K562 (cell line): ENCODE results near the gene EGFL7. TPM values are rescaled to one million over a fixed set of nuclear protein-coding genes. Genes with fewer than 3 reads are reported as not detected.

Source experiments
- ATAC-seq: fragments of 200-7000 bp; cut with Tn5 transposase; 3 replicates; pipeline ENCODE4 v1.9.1; 2020; ENCODE audit warnings: moderate library complexity
- BruUV-seq: library from RNA; stranded (reverse); fragments of 400-500 nt; replicated peaks from 2 replicates; lab custom pipeline; 2021; lab: Mats Ljungman, UMichigan
- CTCF ChIA-PET: fragments of 300-600 bp; formaldehyde crosslinking; extraction: SDS; loops from one replicate; lab custom pipeline; 2021; ENCODE audit warnings: low intra/inter-chr PET ratio; lab: Yijun Ruan, JAX
- POLR2A ChIA-PET: fragments of 300-600, 350-650 bp; sonication (Branson Sonifier 250); formaldehyde crosslinking; extraction: SDS; loops from one replicate; lab custom pipeline; 2021; ENCODE audit warnings: antibody characterized with exemption, inconsistent platforms; lab: Yijun Ruan, JAX
- DNase-seq, 4 experiments: peaks; one replicate each; pipeline versions ENCODE4 v3.0.0 to v3.0.0-alpha.2; 2011 to 2018; ENCODE audit warnings: low spot score in 3 of 4, mixed read lengths in 3 of 4; ENCODE audit errors: extremely low read depth in 1 of 4
- FAIRE-seq: peaks from 2 replicates; lab custom pipeline; 2011; peaks lifted over from hg19 to GRCh38; lab: Jason Lieb, UNC
- H2AFZ ChIP-seq: 2 replicates; pipeline ENCODE4 v1.6.0; 2011; ENCODE audit warnings: low read depth, low read length, control low read depth, inconsistent platforms
- H3K27ac ChIP-seq: fragments of 200-600 bp; 3 replicates; pipeline ENCODE4 v1.8.0; 2011; ENCODE audit warnings: low read depth, mild to moderate bottlenecking, control low read depth, inconsistent platforms, low read length, moderate library complexity, mixed read lengths; ENCODE audit errors: extremely low read depth
- H3K27me3 ChIP-seq, 2 experiments: fragments of 300-600 bp in 1 of 2; 2 replicates in 1 of 2; 3 replicates in 1 of 2; pipeline versions ENCODE4 v1.6.0 to v1.8.0; 2011; ENCODE audit warnings: inconsistent platforms in 2 of 2, low read length in 2 of 2, mild to moderate bottlenecking in 1 of 2, mixed read lengths in 1 of 2, moderate library complexity in 1 of 2; ENCODE audit not compliant: control insufficient read depth in 2 of 2, insufficient read depth in 2 of 2
- H3K36me3 ChIP-seq: fragments of 300-600 bp; 3 replicates; pipeline ENCODE4 v1.8.0; 2011; ENCODE audit warnings: mild to moderate bottlenecking, low read length, inconsistent platforms; ENCODE audit not compliant: control insufficient read depth, insufficient read depth
- H3K4me1 ChIP-seq, 2 experiments: fragments of 200-600 bp in 1 of 2; replicated peaks in 1 of 2; 2 replicates in 1 of 2; 3 replicates in 1 of 2; pipeline versions ENCODE4 v1.5.1 to v1.8.0; 2011; ENCODE audit warnings: inconsistent platforms in 2 of 2, low read length in 2 of 2, mild to moderate bottlenecking in 1 of 2, mixed read lengths in 1 of 2, moderate library complexity in 1 of 2; ENCODE audit not compliant: control insufficient read depth in 2 of 2, insufficient read depth in 2 of 2
- H3K4me2 ChIP-seq: 2 replicates; pipeline ENCODE4 v1.6.1; 2011; ENCODE audit warnings: low read length, control low read depth, inconsistent platforms, mixed read lengths; ENCODE audit not compliant: insufficient read depth
- H3K4me3 ChIP-seq: fragments of 200-600 bp; sonication (generic), shearing (Covaris generic); 2 replicates; pipeline ENCODE4 v1.5.1; 2016; ENCODE audit warnings: control low read depth, inconsistent platforms
- H3K79me2 ChIP-seq: fragments of 200-600 bp; 3 replicates; pipeline ENCODE4 v1.8.0; 2011; ENCODE audit warnings: low read length, inconsistent platforms; ENCODE audit not compliant: control insufficient read depth, insufficient read depth
- H3K9ac ChIP-seq, 2 experiments: 2 replicates each; pipeline versions ENCODE4 v1.6.0 to v1.6.1; 2011; ENCODE audit warnings: low read depth in 2 of 2, low read length in 2 of 2, control low read depth in 1 of 2, inconsistent platforms in 1 of 2, mild to moderate bottlenecking in 1 of 2, mixed read lengths in 1 of 2; ENCODE audit not compliant: insufficient read depth in 1 of 2
- H3K9me1 ChIP-seq: one replicate; pipeline ENCODE4 v1.6.0; 2011; ENCODE audit warnings: inconsistent platforms, mild to moderate bottlenecking, low read length, moderate library complexity; ENCODE audit not compliant: control insufficient read depth, insufficient read depth
- H3K9me3 ChIP-seq: replicated peaks from 2 replicates; pipeline ENCODE4 v1.5.1; 2011; ENCODE audit warnings: low read depth, low read length, inconsistent platforms; ENCODE audit not compliant: control insufficient read depth, insufficient read depth
- H4K20me1 ChIP-seq: replicated peaks from 2 replicates; pipeline ENCODE4 v1.6.1; 2011; ENCODE audit warnings: low read length, inconsistent platforms, mixed read lengths; ENCODE audit not compliant: control insufficient read depth, insufficient read depth
- ATF1 ChIP-seq, 2 experiments: fragments of 450-650 bp in 1 of 2; IDR thresholded peaks; 2 replicates each; pipeline ENCODE4 v1.6.1; 2016; ENCODE audit warnings: missing compliant biosample characterization in 1 of 2, missing genetic modification characterization in 1 of 2
- BCL6 ChIP-seq: fragments of 250-450 bp; sonication (Bioruptor Pico); IDR thresholded peaks from 2 replicates; pipeline ENCODE4 v1.4.0; 2020
- BCOR ChIP-seq: fragments of 450-650 bp; IDR thresholded peaks from 2 replicates; pipeline ENCODE4 v1.6.1; 2016
- CBX1 ChIP-seq: sonication (generic); IDR thresholded peaks from 2 replicates; pipeline ENCODE4 v1.6.1; 2016; ENCODE audit warnings: antibody characterized with exemption, low read depth, mild to moderate bottlenecking
- HMG20A ChIP-seq: fragments of 450-650 bp; formaldehyde crosslinking; conservative IDR thresholded peaks from 2 replicates; pipeline ENCODE4 v1.4.0; 2020; ENCODE audit warnings: mild to moderate bottlenecking, mixed read lengths
- NFYB ChIP-seq: IDR thresholded peaks from 2 replicates; pipeline ENCODE4 v1.6.1; 2011; ENCODE audit warnings: mild to moderate bottlenecking, moderate library complexity; ENCODE audit not compliant: insufficient read length; ENCODE audit errors: extremely low read depth
- PHTF2 ChIP-seq: fragments of 250-450 bp; sonication (Bioruptor Pico); IDR thresholded peaks from 2 replicates; pipeline ENCODE4 v1.5.0; 2021; ENCODE audit warnings: mild to moderate bottlenecking
- PKNOX1 ChIP-seq: fragments of 450-650 bp; IDR thresholded peaks from 2 replicates; pipeline ENCODE4 v1.6.1; 2016
- RNF2 ChIP-seq: sonication (generic); IDR thresholded peaks from 2 replicates; pipeline ENCODE4 v1.6.1; 2016
- SMARCA5 ChIP-seq: fragments of 450-650 bp; IDR thresholded peaks from 2 replicates; pipeline ENCODE4 v1.6.1; 2016
- ZNF282 ChIP-seq: sonication (generic); formaldehyde crosslinking; IDR thresholded peaks from 2 replicates; pipeline ENCODE4 v1.8.1; 2023; ENCODE audit warnings: missing genetic modification reagents
- ZZZ3 ChIP-seq: fragments of 450-650 bp; IDR thresholded peaks from 2 replicates; pipeline ENCODE4 v1.6.1; 2016; ENCODE audit warnings: antibody characterized with exemption, mild to moderate bottlenecking, moderate library complexity
- WGBS: fragments of 100-300 bp; shearing (Covaris generic); methylation state at CpG from one replicate; pipeline ENCODE4 v1.1.6; 2016; ENCODE audit warnings: low coverage, mixed read lengths; ENCODE audit not compliant: insufficient coverage; ENCODE audit errors: missing lambda C conversion rate; 5-methylcytosine and 5-hydroxymethylcytosine counted together
- in situ Hi-C: fragments of 300-500 bp; cut with MboI; formaldehyde crosslinking; loops from 4 replicates; pipeline ENCODE4 v1.15.0; 2018; ENCODE audit warnings: inconsistent platforms, mixed read lengths
- intact Hi-C: fragments of 100-400 bp; cut with micrococcal nuclease; formaldehyde crosslinking; loops from 2 replicates; pipeline ENCODE4 v1.14.2; 2022
- polyA plus RNA-seq, 8 experiments: library from polyadenylated mRNA; depleted of rRNA in 4 of 8; stranded (reverse) in 5 of 8; unstranded in 3 of 8; fragments of >200 nt; fragmentation: Nextera tagmentation in 2 of 8; fragmentation: Illumina TruSeq in 1 of 8; extraction: Ambion mirVana in 2 of 8; extraction: Trizol in 1 of 8; gene quantifications; 2 replicates each; pipeline versions ENCODE4 v1.2.1 to v1.2.3, GENCODE V29; 2011 to 2014; ENCODE audit warnings: inconsistent platforms in 1 of 8, missing spikeins in 1 of 8
- total RNA-seq, 7 experiments: library from RNA; depleted of rRNA in 6 of 7; stranded (reverse); fragments of >200 nt in 6 of 7; fragmentation: Illumina TruSeq in 2 of 7; extraction: Trizol in 2 of 7; gene quantifications; 2 replicates each; pipeline versions ENCODE4 v1.2.1 to v1.2.3, GENCODE V29; 2011 to 2021; ENCODE audit warnings: low replicate concordance in 1 of 7
- TF ChIP-seq, protein P1 (sequence below), 2 experiments: IDR thresholded peaks; 2 replicates each; pipeline ENCODE4 v1.6.1; 2012; ENCODE audit warnings: improper control_type of control experiment in 2 of 2, low read depth in 2 of 2, low read length in 2 of 2, borderline replicate concordance in 1 of 2
- TF ChIP-seq, protein P2 (sequence below): sonication (generic); formaldehyde crosslinking; IDR thresholded peaks from 2 replicates; pipeline ENCODE4 v1.8.0; 2022; ENCODE audit warnings: mild to moderate bottlenecking, missing genetic modification reagents

EGFL7 gene
- total and polyA plus RNA-seq, 9 of the 15 experiments (the other 6 are each of a cell fraction or from before 2014, with no cell fraction given), result 1.5 to 286 (median 55.5) TPM

- ChIA-PET CTCF (no interaction called here), POLR2A (interaction anchor here (1.3 kb wide), 1 partner anchor 16 kb away, joined by 3 read pairs; no protein-coding TSS in a partner anchor)
- Histone ChIP-seq H3K9me3 (no peaks in the 10 kb centered on the region), H3K79me2 (no peaks in the 10 kb centered on the region), H3K9ac (peak overlapping the region in 1 of 2 experiments; percentile 79; a peak in 2 of 4 replicates), H3K27me3 (no peaks in the 10 kb centered on the region), H3K4me1 (peaks cover 14 to 77% of the 10 kb centered on the region in 2 experiments; a peak in 4 of 5 replicates), H3K4me2 (no peak overlapping the region; the same call in 1 of the 2 replicates), H3K36me3 (no peaks in the 10 kb centered on the region), H3K9me1 (no peaks in the 10 kb centered on the region), H2AFZ (peak overlapping the region; percentile 37), H3K27ac (no peak overlapping the region), H3K4me3 (no peak overlapping the region), H4K20me1 (no peaks in the 10 kb centered on the region)
- WGBS, result 67% methylated on average over 9 of the region's 11 CpGs
- in situ Hi-C loops (no loop called here), intact Hi-C loops (no loop called here)
- FAIRE-seq (no peak), DNase-seq (no peak), ATAC-seq (no peak)
- no TSS peak for BruUV-seq
- TF ChIP-seq ATF1 (CRISPR knock-in tag; IDR thresholded peaks at IDR 0.05) (no peak), ATF1 (tag; IDR thresholded peaks at IDR 0.05) (no peak), BCL6 (no peak), BCOR (peak; percentile 71), PKNOX1 (no peak), PHTF2 (CRISPR knock-in tag) (no peak), RNF2 (no peak), SMARCA5 (no peak), NFYB (no peak), HMG20A (CRISPR knock-in tag) (no peak), ZNF282 (CRISPR knock-in tag) (no peak), CBX1 (0 out of 2 replicates have a peak, but pooled peaks have one; percentile 39), ZZZ3 (no peak)
- TF ChIP-seq, protein P1, sequence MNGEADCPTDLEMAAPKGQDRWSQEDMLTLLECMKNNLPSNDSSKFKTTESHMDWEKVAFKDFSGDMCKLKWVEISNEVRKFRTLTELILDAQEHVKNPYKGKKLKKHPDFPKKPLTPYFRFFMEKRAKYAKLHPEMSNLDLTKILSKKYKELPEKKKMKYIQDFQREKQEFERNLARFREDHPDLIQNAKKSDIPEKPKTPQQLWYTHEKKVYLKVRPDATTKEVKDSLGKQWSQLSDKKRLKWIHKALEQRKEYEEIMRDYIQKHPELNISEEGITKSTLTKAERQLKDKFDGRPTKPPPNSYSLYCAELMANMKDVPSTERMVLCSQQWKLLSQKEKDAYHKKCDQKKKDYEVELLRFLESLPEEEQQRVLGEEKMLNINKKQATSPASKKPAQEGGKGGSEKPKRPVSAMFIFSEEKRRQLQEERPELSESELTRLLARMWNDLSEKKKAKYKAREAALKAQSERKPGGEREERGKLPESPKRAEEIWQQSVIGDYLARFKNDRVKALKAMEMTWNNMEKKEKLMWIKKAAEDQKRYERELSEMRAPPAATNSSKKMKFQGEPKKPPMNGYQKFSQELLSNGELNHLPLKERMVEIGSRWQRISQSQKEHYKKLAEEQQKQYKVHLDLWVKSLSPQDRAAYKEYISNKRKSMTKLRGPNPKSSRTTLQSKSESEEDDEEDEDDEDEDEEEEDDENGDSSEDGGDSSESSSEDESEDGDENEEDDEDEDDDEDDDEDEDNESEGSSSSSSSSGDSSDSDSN (IDR thresholded peaks at IDR 0.05; ENCODE audit: borderline replicate concordance in 1 of 2, low read depth in 2 of 2, low read length in 2 of 2), result no peak
- TF ChIP-seq, protein P2, sequence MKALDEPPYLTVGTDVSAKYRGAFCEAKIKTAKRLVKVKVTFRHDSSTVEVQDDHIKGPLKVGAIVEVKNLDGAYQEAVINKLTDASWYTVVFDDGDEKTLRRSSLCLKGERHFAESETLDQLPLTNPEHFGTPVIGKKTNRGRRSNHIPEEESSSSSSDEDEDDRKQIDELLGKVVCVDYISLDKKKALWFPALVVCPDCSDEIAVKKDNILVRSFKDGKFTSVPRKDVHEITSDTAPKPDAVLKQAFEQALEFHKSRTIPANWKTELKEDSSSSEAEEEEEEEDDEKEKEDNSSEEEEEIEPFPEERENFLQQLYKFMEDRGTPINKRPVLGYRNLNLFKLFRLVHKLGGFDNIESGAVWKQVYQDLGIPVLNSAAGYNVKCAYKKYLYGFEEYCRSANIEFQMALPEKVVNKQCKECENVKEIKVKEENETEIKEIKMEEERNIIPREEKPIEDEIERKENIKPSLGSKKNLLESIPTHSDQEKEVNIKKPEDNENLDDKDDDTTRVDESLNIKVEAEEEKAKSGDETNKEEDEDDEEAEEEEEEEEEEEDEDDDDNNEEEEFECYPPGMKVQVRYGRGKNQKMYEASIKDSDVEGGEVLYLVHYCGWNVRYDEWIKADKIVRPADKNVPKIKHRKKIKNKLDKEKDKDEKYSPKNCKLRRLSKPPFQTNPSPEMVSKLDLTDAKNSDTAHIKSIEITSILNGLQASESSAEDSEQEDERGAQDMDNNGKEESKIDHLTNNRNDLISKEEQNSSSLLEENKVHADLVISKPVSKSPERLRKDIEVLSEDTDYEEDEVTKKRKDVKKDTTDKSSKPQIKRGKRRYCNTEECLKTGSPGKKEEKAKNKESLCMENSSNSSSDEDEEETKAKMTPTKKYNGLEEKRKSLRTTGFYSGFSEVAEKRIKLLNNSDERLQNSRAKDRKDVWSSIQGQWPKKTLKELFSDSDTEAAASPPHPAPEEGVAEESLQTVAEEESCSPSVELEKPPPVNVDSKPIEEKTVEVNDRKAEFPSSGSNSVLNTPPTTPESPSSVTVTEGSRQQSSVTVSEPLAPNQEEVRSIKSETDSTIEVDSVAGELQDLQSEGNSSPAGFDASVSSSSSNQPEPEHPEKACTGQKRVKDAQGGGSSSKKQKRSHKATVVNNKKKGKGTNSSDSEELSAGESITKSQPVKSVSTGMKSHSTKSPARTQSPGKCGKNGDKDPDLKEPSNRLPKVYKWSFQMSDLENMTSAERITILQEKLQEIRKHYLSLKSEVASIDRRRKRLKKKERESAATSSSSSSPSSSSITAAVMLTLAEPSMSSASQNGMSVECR (CRISPR knock-in tag), result no peak
Observed at GRCh38 chr9:136656183-136656738, 6.5 kb upstream of the EGFL7 start.
